Neural crest cell (in vitro differentiated cells): ENCODE measurements around the gene KLHL22. TPM values are rescaled to one million over a fixed set of nuclear protein-coding genes. Genes with fewer than 3 reads are reported as not detected.

Source experiments
- DNase-seq: peaks from one replicate; pipeline ENCODE4 v3.0.0; 2021; ENCODE audit warnings: low read depth, mixed read lengths, low spot score
- H3K27ac Mint-ChIP-seq: one replicate; pipeline ENCODE4 v1.8.0; 2021; ENCODE audit warnings: mild to moderate bottlenecking, mixed read lengths; ENCODE audit not compliant: unreplicated experiment
- H3K27me3 Mint-ChIP-seq: 2 replicates; pipeline ENCODE4 v1.8.0; 2021; ENCODE audit warnings: low read depth, mild to moderate bottlenecking, mixed read lengths
- H3K36me3 Mint-ChIP-seq: 2 replicates; pipeline ENCODE4 v1.8.0; 2021; ENCODE audit warnings: low read depth, mild to moderate bottlenecking, mixed read lengths
- H3K4me1 Mint-ChIP-seq: 2 replicates; pipeline ENCODE4 v1.8.0; 2021; ENCODE audit warnings: mixed read lengths
- H3K4me3 Mint-ChIP-seq: one replicate; pipeline ENCODE4 v1.8.0; 2021; ENCODE audit warnings: mild to moderate bottlenecking, mixed read lengths
- H3K9me3 Mint-ChIP-seq: 2 replicates; pipeline ENCODE4 v1.8.0; 2021; ENCODE audit warnings: mixed read lengths
- total RNA-seq: library from RNA; stranded (reverse); gene quantifications from 2 replicates; pipeline ENCODE4 v1.2.1, GENCODE V29; 2021
- TF ChIP-seq, protein P1 (sequence below): fragments of 200-600 bp; sonication (generic); conservative IDR thresholded peaks from 2 replicates; pipeline ENCODE4 v1.5.0; 2021; ENCODE audit warnings: antibody characterized with exemption, mild to moderate bottlenecking

Gene KLHL22
- total RNA-seq, 1 donor from 2014 or later = 48.9 TPM

DNA sequence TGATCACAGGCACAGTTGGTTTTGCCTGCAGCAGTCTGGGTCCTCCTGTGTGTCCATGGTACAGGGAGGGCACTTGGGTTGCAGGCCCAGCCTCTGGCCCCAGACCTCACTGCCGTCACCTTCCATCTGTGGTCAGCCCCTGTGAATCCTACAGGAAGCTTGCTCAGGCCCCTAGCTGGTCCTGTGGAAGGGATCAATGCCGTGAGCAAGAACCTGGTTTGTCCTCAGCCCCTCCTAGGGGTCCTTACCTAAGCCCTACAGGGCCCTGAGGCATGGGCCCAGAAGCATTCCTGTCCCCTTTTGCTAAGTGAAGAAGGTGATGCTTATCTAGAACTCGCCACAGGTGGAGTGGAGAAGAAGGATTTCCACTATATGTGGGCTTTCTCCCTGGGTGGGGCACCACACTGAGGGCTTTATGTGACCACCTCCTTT lies 41.7 kb upstream of the KLHL22 start:
- Mint-ChIP-seq H3K9me3 (no peaks in the 10 kb centered on the region), H3K27me3 (no peaks in the 10 kb centered on the region), H3K4me3 (no peak overlapping the region), H3K4me1 (peaks cover 24% of the 10 kb centered on the region), H3K36me3 (peaks cover 16% of the 10 kb centered on the region), H3K27ac (no peak overlapping the region)
- TF ChIP-seq, protein P1, sequence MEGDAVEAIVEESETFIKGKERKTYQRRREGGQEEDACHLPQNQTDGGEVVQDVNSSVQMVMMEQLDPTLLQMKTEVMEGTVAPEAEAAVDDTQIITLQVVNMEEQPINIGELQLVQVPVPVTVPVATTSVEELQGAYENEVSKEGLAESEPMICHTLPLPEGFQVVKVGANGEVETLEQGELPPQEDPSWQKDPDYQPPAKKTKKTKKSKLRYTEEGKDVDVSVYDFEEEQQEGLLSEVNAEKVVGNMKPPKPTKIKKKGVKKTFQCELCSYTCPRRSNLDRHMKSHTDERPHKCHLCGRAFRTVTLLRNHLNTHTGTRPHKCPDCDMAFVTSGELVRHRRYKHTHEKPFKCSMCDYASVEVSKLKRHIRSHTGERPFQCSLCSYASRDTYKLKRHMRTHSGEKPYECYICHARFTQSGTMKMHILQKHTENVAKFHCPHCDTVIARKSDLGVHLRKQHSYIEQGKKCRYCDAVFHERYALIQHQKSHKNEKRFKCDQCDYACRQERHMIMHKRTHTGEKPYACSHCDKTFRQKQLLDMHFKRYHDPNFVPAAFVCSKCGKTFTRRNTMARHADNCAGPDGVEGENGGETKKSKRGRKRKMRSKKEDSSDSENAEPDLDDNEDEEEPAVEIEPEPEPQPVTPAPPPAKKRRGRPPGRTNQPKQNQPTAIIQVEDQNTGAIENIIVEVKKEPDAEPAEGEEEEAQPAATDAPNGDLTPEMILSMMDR = no peak
- DNase-seq = no peak

DNA sequence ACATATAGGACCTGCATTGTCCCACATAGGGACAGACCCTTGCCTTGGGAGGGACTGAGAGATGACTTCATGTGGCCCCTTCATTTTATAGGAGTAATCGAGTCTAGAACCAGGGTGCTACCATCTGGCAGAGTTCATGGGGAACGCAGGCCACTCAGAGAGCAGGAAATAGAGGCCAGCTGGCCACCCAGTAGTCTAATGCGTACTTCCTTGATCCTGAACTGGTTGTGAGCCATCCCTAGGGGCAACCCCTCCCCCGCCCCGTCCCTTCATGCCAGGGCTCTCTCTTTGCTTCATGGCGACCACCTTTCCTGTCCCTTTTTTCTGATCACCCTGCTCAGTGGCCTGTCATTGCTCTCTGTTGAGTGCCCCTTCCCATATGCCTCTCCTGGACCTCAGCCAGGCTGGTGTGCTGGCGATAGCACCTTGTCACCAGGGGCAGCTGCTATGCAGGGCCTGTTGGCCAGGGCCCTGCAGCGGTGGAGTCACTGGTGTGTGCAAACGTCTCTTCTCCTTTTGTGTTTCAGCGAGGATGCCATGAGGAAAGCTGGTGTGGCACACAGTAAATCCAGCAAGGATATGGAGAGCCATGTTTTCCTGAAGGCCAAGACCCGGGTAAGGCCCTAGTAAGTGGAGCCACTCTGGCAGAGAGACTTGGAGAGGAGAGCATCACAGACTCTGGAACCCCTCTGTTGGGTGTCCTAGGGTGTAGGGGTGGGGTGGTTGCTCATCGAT lies 41.2 kb upstream of the KLHL22 start:
- TF ChIP-seq, protein P1 = no peak
- DNase-seq = no peak
- no peak overlapping the region for H3K4me3 Mint-ChIP-seq
- no peaks in the 10 kb centered on the region for H3K27me3 Mint-ChIP-seq
- no peaks in the 10 kb centered on the region for H3K9me3 Mint-ChIP-seq
- H3K27ac Mint-ChIP-seq = peak overlapping the region; percentile 78
- peaks cover 30% of the 10 kb centered on the region for H3K4me1 Mint-ChIP-seq
- H3K36me3 Mint-ChIP-seq = peaks cover 13% of the 10 kb centered on the region

DNA sequence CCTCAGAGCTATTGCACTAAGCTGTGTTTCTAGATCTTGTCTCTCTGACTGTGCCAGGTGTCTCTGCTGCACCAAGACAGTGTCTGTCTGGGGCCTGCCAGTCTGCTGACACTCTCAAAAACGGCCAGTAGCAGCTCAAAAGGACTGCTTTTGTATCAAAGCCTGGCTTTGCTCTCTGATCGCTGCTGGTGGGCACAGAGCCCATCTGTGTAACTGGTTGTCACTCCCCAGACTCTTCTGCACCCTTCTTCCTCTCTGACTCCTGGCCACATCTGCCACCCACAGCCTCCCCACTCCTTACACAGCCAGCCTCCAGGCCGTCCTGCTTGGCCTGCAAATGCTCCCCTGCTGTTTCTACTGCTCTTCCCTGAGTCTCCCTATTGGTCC lies 38.3 kb upstream of the KLHL22 start:
- no peak for DNase-seq
- H3K27me3 Mint-ChIP-seq = no peaks in the 10 kb centered on the region
- no peak overlapping the region for H3K4me3 Mint-ChIP-seq
- TF ChIP-seq, protein P1 = no peak
- peaks cover 45% of the 10 kb centered on the region for H3K4me1 Mint-ChIP-seq
- no peaks in the 10 kb centered on the region for H3K9me3 Mint-ChIP-seq
- H3K27ac Mint-ChIP-seq = peak overlapping the region; percentile 90
- peaks cover 7% of the 10 kb centered on the region for H3K36me3 Mint-ChIP-seq

DNA sequence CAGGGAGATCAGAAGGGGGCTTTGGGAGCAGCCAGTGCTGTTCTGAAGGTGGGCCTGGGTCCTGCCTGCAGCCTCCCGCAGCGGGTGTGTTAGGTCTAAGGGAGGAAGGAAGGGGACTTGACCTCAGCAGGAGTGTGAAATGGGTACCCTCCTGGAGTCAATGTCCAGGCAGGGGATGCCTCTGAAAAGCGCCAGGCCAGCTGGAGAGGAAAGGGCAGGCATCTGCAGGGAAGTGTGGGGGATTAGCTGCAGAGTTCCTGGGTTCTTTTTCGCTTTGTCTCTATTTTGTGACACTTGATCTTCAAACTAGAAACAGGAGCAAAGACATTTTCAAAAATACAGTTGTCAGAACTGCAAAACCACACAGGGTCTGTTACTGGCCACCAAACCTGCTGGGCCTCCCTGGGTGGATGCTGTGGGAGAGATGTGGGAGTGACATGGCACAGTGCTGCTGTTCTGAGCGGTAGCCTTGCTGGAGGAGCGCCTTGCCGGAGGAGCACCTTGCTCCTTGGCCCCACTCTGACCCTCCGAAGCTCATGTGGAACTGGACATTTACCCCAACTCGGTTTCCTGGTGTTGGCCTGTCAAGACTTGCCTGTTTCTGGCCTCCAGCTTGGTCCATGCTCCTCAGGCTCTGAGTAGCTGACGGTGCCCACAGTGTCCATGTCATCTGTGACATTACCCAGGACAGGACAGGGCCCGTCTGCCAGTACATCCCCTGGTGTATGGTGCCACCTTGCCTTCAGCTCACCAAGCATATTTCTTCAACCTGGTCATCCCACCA lies 37.7 kb upstream of the KLHL22 start:
- peaks cover 45% of the 10 kb centered on the region for H3K4me1 Mint-ChIP-seq
- peak overlapping the region; percentile 89 for H3K27ac Mint-ChIP-seq
- no peaks in the 10 kb centered on the region for H3K9me3 Mint-ChIP-seq
- H3K4me3 Mint-ChIP-seq = peak overlapping the region; percentile 1
- TF ChIP-seq, protein P1 = no peak
- peaks cover 7% of the 10 kb centered on the region for H3K36me3 Mint-ChIP-seq
- H3K27me3 Mint-ChIP-seq = no peaks in the 10 kb centered on the region
- no peak for DNase-seq

DNA sequence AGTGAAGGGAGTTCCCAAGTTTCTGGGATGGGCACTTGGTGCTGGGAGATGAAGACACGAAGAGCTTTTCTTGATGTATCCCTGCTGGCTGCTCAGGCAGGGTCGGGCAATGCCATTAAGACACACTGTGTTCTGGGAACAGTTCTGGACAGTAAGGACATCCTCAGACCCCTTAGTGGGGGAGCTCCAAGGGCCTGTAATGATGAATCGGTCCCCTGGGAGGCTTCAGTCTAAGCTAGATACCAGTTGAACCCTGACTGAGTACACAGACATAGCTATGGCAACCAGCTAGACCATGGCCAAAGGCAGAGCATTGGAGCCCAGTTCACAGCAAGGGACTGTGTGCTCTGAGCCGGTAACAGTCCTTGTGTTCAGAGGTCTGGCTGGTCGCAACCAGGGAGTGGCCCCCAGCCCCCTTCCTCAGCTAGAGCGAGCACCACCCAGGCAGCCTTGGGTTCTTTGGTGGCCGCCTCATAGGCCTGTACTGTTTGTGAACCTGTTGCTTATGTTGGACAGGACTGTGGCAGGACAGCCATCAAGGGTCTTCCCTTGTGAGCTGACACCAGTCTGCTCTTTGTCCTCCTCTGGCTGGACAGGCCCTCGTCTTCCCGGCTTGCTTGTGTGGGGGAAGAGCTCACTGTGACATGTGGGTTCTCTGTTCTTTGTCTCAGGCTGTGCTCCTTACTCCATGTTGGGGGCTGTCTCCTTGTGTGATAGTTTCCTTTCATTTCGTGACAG lies 36.8 kb upstream of the KLHL22 start:
- TF ChIP-seq, protein P1 = no peak
- Mint-ChIP-seq H3K36me3 (peaks cover 9% of the 10 kb centered on the region), H3K4me1 (peaks cover 45% of the 10 kb centered on the region), H3K4me3 (peak overlapping the region; percentile 1), H3K9me3 (peaks cover 3% of the 10 kb centered on the region), H3K27me3 (no peaks in the 10 kb centered on the region), H3K27ac (peak overlapping the region; percentile 89)
- no peak for DNase-seq
